Right lung (tissue), 5 donors: ENCODE results near the gene CERS4. TPM values are rescaled to one million over a fixed set of nuclear protein-coding genes. Genes with fewer than 3 reads are reported as not detected.
"Not testable (repeated sequence)": the region's sequence is repeated elsewhere in the genome, so short reads cannot be mapped to it uniquely, and the experiment has no call there.

ENCODE experiments used
- DNase-seq, 2 donors: peaks; one replicate each; pipeline ENCODE4 v3.0.0-alpha.2; 2013
- polyA plus RNA-seq, 5 donors: library from polyadenylated mRNA; unstranded; fragments of 120-200 nt; gene quantifications; one replicate each; pipeline versions ENCODE4 v1.2.1 to v1.2.3, GENCODE V29; 2013; ENCODE audit warnings: inconsistent platforms in 1 of 5, low replicate concordance in 1 of 5; ENCODE audit not compliant: insufficient read length in 5 of 5, insufficient read depth in 1 of 5

Gene CERS4
- polyA plus RNA-seq, 5 donors, result 41.4 to 62.9 (median 53.1) TPM

DNA sequence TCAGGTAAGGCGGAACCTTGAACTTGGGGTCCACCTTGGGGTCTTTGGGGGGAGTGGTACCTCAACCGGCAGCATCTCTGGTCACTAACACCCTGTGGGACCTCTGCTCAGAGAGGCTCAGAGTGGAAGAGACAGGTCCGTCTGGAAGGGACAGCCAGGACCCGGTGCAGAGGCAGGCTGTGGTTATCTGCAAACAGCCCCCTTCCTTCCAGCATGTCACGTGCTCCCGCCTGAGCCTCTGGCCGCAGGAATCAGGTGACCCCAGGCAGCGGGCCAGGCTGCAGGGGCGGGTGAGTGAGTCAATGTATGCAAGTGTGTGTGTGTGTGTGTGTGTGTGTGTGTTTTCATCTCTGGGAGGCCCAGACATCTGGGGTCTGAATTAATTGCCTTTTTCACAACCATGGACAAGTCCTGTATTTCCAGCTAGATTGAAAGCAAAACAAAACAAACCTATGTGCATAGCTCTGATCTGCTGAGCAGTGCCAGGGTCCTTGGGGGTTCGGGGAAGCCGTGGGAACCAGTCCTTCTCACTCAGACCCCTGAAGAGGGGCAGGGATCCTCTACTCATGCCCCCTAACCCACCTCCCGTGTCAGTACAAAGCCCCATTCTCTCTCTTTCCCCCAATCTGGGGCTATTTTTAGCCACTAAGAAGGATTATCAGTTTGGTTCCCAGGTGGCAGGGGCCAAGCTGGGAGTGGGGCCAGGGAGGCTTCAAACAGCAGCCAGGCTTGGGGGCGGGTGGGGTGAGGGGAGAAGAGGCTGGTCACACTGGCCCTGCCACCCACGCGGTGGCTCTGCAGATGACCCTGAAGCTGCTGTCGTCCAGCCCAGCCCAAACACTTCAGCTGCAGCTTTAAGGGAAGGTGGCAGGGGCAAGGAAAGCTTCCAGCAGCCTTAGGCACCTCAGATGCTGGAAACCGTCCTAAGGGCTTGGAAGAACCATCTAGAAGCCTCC is 31.4 kb downstream of the CERS4 start:
- DNase-seq, result peak; percentile 80

DNA sequence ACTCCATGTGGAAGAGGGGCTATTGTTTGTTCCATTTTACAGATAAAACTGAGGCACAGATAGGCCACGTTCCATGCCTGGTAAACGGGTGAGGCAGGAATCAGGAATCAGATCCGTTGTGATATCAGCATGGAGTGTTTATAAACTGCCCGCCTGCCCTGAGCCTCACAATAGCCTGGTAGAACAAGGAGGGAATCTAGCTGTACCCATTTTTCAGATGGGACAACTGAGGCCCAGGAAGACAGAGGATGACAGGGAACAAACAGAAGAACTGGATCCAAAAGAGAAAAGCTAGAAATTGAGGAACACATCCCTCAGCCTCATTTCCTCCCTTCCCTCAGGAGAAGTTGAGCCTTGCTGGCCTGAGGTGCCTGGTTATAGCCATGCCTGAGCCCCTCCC is 32.5 kb downstream of the CERS4 start:
- no peak for DNase-seq

DNA sequence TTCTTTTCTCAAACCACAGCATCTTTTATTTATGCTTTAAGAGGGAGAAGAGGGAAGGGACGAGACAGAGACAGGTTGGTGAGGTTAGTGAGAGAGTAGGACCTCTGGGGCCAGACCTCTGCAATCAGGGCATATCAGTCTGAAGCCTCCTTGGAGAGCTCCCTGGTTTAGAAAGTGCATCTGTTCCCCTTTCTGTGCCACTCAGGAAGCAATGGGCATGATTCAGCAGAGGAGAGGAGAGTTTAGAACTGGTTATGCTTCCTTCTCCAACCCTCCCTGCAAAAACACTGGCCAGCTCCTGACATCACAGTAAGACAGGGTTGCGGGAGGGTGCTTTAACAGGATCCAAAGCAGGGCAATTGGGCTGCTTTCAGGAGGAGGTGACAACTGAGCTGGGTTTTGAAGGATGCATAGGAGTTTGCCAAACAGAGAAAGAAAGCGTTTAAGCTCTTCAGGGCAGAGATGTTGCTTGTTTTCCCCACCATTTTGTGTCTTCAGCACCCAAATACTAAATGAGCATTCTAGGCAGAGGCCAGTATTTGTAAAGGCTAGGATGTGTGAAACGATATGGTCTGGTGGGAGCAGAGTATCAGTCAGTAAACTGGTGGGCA is 33.1 kb downstream of the CERS4 start:
- DNase-seq, result no peak

DNA sequence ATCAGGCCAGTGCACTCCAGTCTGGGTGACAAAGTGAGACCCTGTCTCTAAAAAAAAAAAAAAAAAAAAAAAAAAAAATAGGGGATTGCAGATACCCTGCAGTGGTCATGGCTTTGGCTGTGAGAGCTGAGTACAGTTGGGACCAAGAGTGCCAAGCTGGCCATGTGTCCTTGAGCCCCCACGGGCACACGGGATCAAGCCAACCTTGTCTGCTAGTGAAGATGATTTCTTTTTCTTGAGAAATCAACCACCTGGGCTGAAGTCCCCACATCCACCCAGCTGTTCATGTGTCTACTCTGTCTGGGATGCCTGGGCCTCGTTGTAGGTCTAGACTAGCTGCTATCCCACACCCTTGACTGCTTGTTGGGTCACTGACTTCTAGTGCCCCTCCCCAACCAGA is 34.0 kb downstream of the CERS4 start:
- no peak for DNase-seq

DNA sequence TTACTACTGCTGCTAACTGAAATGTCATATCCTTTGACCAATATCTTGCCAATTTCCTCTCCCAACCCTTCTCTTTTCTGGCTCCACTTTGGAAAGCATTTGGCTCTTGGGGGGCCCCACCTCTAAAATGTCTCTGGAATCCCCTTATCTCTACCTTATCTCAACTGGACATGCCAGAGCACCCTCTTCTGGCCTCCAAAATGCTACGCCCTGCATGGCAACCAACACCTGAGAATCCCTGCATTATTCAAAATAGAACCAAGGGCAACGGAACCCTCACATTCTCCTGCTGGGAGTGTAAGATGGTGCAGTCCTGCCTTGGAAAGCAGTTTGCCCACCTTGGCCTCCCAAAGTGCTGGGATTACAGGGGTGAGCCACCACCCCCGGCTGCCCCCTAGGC is 35.3 kb downstream of the CERS4 start:
- no peak for DNase-seq

DNA sequence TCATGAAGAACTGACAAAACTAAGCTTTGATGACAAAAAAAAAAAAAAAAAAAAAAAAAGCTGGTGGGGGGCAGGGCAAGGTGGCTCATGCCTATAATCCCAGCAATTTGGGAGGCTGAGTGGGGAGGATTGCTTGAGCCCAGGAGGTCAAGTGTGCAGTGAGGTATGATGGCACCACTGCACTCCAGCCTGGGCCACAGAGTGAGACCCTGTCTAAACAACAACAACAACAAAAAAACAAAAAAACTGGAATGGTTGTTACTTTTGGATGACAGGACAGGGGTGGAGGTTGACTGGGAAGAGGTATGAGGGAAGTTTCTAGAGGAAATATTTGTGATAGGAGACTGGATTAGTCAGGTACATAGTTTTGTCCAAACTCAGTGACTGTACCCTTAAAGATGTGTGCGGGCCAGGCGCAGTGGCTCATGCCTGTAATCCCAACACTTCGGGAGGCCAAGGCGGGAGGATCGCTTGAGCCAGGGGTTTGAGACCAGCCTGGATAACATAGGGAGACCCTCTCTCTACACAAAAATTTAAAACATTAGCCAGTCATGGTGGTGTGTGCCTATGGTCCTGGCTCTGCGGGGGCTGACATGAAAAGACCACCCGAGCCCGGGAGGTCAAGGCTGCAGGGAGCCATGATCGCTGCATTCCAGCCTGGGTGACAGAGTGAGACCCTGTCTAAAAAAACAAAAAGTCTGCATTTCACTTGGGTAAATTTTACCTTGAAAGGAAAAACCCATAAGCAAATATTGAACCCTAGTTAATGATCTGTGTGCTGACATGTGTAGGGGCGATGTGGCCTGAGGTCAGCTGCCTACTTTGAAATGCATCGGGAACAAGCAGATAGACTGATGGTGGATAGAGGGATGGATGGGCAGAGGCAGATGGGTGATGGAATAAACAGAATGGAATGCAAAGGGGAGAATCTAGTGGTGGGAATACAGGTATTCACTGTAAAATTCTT is 37.0 kb downstream of the CERS4 start:
- no peak for DNase-seq

DNA sequence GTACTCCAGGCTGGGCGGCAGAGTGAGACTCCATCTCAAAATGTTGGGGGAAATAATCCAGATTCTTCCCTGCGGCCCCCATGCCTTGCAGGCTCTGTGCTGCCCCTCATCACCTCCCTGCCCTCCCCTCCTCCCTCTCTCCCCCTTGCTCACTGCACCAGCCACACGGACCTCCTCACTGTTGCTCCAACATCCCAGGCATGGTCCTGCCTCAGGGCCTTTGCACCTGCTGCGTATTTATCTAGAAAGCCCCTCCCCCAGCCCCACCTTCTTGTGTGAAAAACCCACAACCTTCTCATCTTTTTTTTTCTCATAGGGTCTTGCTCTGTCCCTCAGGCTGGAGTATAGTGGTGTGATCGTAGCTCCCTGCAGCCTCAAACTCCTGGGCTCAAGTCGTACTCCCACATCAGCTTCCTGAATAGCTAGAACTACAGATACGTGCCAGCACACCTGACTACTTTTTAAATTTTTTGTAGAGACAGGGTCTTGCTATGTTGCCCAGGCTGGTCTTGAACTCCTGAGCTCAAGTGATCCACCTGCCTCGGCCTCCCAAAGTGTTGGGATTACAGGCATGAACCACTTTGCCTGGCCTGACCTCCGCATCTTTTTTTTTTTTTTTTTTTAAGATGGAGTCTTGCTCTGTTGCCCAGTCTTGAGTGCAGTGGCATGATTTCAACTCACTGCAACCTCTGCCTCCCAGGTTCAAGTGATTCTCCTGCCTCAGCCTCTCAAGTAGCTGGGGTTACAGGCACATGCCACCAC is 38.1 kb downstream of the CERS4 start:
- not testable (repeated sequence) for DNase-seq

DNA sequence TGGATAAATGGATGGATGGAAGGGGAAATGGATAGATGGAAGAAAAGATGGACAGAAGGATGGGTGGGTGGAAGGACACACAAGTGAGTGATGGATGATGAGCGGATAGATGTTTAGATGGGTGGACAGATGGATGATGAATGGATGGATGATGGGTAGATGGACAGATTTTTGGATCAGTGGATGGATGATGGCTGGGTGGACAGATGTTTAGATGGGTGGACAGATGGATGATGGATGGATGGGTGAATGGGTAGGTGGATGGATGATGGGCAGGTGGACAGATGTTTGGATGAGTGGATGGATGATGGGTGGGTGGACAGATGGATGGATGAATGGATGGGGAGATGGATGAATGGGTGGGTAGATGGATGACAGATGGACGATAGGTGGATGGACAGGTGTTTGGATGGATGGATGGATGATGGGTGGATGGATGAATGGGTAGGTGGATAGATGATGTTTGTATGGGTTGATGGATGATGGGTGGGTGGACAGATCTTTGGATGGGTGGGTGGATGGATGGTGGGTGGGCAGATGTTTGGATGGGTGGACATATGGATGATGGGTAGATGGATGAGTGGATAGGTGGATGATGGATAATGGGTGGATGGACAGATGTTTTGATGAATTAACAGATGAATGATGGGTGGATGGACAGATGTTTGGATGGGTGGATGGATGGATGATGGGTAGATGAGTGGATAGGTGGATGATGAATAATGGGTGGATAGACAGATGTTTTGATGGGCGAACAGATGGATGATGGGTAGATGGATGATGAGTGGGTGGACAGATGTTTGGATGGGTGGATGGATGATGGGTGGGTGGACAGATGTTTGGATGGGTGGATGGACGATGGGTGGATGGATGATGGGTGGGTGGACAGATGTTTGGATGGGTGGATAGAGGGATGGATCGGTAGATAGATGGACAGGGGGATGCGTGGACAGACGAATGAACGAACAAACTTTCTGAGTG is 39.5 kb downstream of the CERS4 start:
- DNase-seq, result no peak

DNA sequence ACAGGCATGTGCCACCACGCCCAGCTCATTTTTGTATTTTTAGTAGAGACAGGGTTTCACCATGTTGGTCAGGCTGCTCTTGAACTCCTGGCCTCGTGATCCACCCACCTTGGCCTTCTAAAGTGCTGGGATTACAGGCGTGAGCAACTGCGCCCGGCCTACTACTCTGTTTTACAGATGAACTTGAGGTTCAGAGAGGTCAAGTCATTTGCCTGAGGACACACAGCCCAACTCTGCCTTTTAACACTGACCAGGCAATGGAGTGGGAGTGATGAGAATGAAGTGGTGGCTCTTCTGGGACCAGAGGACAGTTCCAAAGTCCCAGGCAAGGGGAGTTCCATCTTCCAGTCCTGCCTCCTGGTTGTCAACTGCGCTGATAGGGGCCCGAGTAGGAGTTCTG is 41.4 kb downstream of the CERS4 start:
- no peak for DNase-seq

DNA sequence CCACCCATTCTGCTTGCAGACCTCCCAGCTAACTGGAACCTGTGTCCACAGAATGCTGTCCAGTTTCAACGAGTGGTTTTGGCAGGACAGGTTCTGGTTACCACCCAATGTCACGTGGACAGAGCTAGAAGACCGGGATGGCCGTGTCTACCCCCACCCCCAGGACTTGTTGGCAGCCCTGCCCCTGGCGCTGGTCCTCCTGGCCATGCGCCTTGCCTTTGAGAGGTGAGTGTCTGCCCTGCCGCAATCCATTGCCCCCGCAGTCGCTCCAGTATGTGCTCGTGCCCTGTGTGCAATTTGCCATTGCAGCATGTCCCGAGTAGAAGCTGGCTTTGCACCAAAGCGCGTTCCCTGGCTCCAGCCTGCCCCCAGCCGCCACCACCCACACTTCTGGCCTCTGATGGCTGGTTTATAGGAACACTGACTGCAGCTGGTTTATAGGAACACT is 41.9 kb downstream of the CERS4 start:
- peak in 1 of 2 donors; percentile 10 for DNase-seq

DNA sequence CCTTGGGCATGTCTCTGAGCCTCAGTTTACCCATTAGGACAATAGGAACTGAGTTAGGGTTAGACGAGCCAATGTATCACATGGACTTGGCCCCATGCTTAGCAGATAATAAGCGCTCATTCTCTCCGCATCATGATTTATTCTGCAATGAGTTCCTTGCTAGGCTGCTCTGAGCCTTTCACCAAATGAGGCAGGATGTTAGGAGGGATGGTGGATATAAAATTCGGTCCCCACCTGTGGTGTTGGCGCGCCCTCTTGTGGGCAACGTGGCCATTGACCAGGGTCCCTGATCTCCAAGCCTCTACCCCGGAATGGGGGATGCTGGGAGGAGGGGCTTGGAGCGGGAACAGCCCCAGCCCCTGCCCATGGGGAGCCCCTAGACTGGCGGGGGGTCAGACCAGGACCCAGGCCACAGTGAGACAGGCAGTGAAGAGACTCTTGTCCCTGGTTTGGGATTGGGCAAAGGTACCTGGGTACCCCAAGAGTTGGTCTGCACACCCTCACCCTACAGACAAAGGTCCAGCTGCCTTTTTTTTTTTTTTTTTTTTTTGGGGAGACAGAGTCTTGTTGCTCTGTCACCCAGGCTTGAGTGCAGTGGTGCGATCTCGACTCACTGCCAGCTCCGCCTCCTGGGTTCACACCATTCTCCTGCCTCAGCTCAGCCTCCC is 43.9 kb downstream of the CERS4 start:
- DNase-seq, result peak; percentile 55 to 80

DNA sequence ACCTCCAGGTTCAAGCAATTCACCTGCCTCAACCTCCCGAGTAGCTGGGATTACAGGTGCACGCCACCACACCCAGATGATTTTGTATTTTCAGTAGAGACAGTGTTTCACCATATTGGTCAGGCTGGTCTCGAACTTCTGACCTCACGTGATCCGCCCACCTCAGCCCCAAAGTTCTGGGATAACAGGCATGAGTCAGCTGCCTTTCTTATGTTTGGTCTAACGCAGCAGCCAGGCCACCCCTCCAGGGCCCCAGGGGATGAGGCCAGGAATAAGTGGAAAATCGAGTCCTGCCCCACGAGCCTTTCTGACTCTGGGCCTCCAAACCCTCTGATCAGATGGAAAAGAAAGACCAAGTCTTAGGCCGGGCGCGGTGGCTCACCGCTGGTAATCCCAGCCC is 44.5 kb downstream of the CERS4 start:
- DNase-seq, result no peak

DNA sequence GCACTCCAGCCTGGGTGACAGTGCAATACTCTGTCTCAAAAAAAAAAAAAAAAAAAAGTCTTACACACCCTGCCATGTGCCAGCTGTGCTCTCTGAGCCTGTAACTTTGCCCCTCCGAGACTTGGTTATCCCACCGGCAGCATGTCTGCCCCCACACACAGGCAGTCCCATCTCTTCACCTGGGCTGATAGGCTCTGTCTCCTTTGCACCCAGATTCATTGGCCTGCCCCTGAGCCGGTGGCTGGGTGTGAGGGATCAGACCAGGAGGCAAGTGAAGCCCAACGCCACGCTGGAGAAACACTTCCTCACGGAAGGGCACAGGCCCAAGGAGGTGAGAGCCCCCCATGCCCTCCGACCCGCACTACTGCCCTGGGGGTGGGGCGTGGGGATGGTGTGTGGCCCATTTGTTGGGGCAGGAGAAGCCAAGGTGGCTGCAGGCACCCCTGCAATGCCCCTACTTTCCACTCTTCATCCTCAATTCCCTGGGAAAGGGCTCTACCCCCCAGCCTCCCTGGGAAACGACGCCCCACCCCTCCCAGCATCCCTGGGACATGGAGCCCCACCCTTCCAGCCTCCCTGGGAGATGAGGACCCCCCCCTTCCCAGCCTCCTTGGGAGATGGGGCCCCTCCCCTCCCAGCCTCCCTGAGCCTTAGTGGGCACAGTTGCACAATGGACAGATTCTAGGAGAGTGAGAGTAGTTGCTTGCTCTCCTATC is 45.3 kb downstream of the CERS4 start:
- DNase-seq, result no peak

DNA sequence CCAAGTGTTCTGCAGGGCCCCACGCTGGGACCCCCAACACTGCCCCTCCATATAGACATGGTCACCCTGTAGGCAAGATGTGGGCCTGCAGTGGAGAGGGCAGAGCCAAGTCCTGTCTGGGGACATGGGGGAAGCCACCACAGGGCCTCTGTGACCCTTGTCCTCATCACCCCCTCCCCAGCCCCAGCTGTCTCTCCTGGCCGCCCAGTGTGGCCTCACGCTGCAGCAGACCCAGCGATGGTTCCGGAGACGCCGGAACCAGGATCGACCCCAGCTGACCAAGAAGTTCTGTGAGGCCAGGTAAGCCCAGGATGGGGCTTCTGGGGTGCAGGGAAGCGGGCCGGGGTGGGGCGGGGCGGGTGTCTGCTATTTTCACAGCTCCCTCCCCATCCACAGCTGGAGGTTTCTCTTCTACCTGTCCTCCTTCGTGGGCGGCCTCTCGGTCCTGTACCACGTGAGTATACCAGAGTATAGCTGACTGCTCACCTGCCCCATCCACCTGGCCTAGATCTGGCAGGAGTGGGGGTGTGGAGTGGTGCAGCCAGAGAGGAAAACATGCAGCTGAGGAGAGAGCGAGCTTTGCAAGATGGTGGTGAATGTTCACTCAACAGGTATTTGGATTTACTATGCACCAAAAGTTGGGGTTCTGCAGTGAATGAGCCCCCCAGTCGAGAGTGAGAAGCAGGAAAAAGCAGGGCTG is 46.4 kb downstream of the CERS4 start:
- no peak for DNase-seq

DNA sequence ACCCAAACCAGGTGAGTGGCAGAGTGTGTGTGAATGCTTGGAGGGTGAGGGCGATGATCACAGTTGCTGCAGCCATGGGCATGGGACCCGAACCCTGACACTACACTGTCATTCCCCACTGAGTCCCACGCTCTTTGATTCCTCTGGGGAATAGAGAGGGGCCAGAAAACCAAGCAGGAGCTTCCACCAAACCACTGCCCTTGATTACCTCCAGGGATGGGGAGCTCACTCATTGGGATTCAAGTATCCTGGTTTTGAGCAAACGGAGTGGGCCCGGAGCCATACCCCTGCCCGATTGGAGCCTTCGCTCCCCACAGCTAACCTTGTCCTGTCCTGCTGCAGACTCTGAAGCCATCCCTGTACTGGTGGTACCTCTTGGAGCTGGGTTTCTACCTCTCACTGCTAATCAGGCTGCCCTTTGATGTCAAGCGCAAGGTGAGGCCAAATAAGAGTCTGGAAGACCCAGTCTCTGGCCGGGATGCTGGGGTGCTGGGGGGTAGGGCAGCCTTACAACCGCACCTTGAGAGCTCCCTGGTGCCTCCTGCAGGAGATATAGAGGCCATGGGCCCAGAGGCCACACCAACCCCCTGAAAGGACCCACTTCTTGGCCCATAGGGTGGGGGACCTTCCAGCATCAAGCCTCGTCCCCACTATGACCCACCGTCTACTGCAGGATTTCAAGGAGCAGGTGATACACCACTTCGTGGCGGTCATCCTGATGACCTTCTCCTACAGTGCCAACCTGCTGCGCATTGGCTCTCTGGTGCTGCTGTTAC is 47.3 kb downstream of the CERS4 start:
- DNase-seq, result no peak

DNA sequence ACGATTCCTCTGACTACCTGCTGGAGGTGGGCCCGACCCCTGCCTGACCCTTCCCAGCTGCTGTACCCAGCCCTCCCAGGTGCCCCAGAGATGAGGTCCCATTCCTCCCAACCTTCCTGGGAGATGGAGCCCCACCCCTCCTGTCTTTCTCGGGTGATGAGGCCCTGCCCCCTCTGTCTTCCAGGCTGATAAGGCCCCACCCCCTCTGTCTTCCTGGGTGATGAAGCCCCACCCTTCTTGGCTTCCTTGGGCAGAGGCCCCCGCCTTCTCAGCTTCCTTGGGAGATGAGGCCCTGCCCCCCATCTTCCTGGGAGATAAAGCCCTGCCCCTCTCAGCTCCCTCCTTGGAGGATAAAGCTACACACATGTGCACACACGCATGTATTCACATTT is 47.9 kb downstream of the CERS4 start:
- DNase-seq, result no peak
